ENCODE results near the gene IRS1.
"Not testable (repeated sequence)": the region's sequence is repeated elsewhere in the genome, so short reads cannot be mapped to it uniquely, and the experiment has no call there.

The IRS1 gene

GRCh38 chr2:226835796-226836547 lies 36.4 kb upstream of the IRS1 start, which contains the start of gene RHBDD1:
Gene RHBDD1, plus strand, starts transcription at chr2:226836054. Its CDS starts 28,640 bp downstream, at chr2:226864694.
- ChIA-PET POLR2A (interaction anchor here (0.6 to 1.1 kb wide), 2 partner anchors 11 to 69 kb away, joined by 3 read pairs; no protein-coding TSS in a partner anchor), CTCF (interaction anchor here (1.0 kb wide), 1 partner anchor 35 kb away, joined by 3 read pairs; no protein-coding TSS in a partner anchor)
- no peak for TF ChIP-seq CTCF (IDR thresholded peaks at IDR 0.05; ENCODE audit: control extremely low read depth, extremely low read depth, low read depth, missing control alignments)
- peak; percentile 94 for DNase-seq (ENCODE audit: extremely low spot score)

GRCh38 chr2:226835420-226835795 lies 35.8 kb upstream of the IRS1 start:
- DNase-seq (ENCODE audit: extremely low spot score), result peak; percentile 52
- TF ChIP-seq CTCF (IDR thresholded peaks at IDR 0.05; ENCODE audit: control extremely low read depth, extremely low read depth, low read depth, missing control alignments), result no peak
- CTCF ChIA-PET, result interaction anchor here (1.0 to 1.2 kb wide), 3 partner anchors 10 to 35 kb away, joined by 3 to 4 read pairs (median 3); no protein-coding TSS in a partner anchor
- POLR2A ChIA-PET, result interaction anchor here (1.1 kb wide), 1 partner anchor 69 kb away, joined by 3 read pairs; no protein-coding TSS in a partner anchor

- CTCF ChIA-PET, result interaction anchor here (0.8 to 1.2 kb wide), 3 partner anchors 10 to 13 kb away, joined by 3 to 4 read pairs (median 3); no protein-coding TSS in a partner anchor
Measured at GRCh38 chr2:226834880-226835279, 35.3 kb upstream of the IRS1 start.

GRCh38 chr2:226832061-226832460 lies 32.4 kb upstream of the IRS1 start:
- ChIA-PET POLR2A (no interaction called here), CTCF (no interaction called here)
- no peak for TF ChIP-seq CTCF (IDR thresholded peaks at IDR 0.05; ENCODE audit: control extremely low read depth, extremely low read depth, low read depth, missing control alignments)
- no peak for DNase-seq (ENCODE audit: extremely low spot score)

More at GRCh38 chr2:226834880-226835279, 35.3 kb upstream of the IRS1 start:
- POLR2A ChIA-PET, result interaction anchor here (1.1 kb wide), 1 partner anchor 70 kb away, joined by 3 read pairs; no protein-coding TSS in a partner anchor
- DNase-seq (ENCODE audit: extremely low spot score), result not testable (repeated sequence)

- ChIA-PET POLR2A (no interaction called here), CTCF (no interaction called here)
- no peak for DNase-seq (ENCODE audit: extremely low spot score)
- TF ChIP-seq CTCF (IDR thresholded peaks at IDR 0.05; ENCODE audit: control extremely low read depth, extremely low read depth, low read depth, missing control alignments), result no peak
Measured at GRCh38 chr2:226831266-226831665, 31.6 kb upstream of the IRS1 start.

- CTCF ChIA-PET, result interaction anchor here (1.0 to 1.8 kb wide), 3 partner anchors 9 to 29 kb away, joined by 3 to 6 read pairs (median 4); no protein-coding TSS in a partner anchor
- no peak for TF ChIP-seq CTCF (IDR thresholded peaks at IDR 0.05; ENCODE audit: control extremely low read depth, extremely low read depth, low read depth, missing control alignments)
- POLR2A ChIA-PET, result no interaction called here
- DNase-seq (ENCODE audit: extremely low spot score), result no peak
Measured at GRCh38 chr2:226829721-226830631, 30.4 kb upstream of the IRS1 start.

All from GM10248 (cell line).